ENCODE measurements around the gene OBI1.

Gene OBI1
- 7.8 to 13.7 (median 9.2) reads per million in 3 donors for total RNA-seq

- peak; percentile 80 to 85 (median 84) for DNase-seq
- Histone ChIP-seq H3K36me3 (ENCODE audit: control insufficient read depth, insufficient read depth, low read length) (no peaks in the 10 kb centered on the region), H3K4me3 (ENCODE audit: insufficient read depth, low read depth, low read length, poor library complexity, severe bottlenecking) (peak within 1 kb of the TSS; percentile 93), H3K4me1 (ENCODE audit: control insufficient read depth, insufficient read depth, low read length, poor library complexity, severe bottlenecking) (peaks cover 9% of the 10 kb centered on the region), H3K27ac (ENCODE audit: insufficient read depth, low read length, poor library complexity, severe bottlenecking) (peak within 1 kb of the TSS; percentile 62), H3K27me3 (replicated peaks; ENCODE audit: control insufficient read depth, insufficient read depth, low read length, poor library complexity, severe bottlenecking) (no peaks in the 10 kb centered on the region), H3K9me3 (ENCODE audit: control insufficient read depth, low read length) (no peaks in the 10 kb centered on the region)
Measured at GRCh38 chr13:78658630-78659449, at the start of gene OBI1. OBI1 (minus strand) TSS chr13:78659155; CDS start chr13:78659120, 35 bp downstream.

- no peaks in the 10 kb centered on the region for H3K36me3 ChIP-seq (ENCODE audit: control insufficient read depth, insufficient read depth, low read length)
- H3K4me3 ChIP-seq (ENCODE audit: insufficient read depth, low read depth, low read length, poor library complexity, severe bottlenecking): no peak overlapping the region
- H3K9me3 ChIP-seq (ENCODE audit: control insufficient read depth, low read length): no peaks in the 10 kb centered on the region
- no peaks in the 10 kb centered on the region for H3K4me1 ChIP-seq (ENCODE audit: control insufficient read depth, insufficient read depth, low read length, poor library complexity, severe bottlenecking)
- no peak for DNase-seq
- H3K27ac ChIP-seq (ENCODE audit: insufficient read depth, low read length, poor library complexity, severe bottlenecking): no peak overlapping the region
- no peaks in the 10 kb centered on the region for H3K27me3 ChIP-seq (replicated peaks; ENCODE audit: control insufficient read depth, insufficient read depth, low read length, poor library complexity, severe bottlenecking)
Measured at GRCh38 chr13:78701383-78701782, 42.4 kb upstream of the OBI1 start.

- H3K27ac ChIP-seq (ENCODE audit: insufficient read depth, low read length, poor library complexity, severe bottlenecking): no peak overlapping the region
- H3K27me3 ChIP-seq (replicated peaks; ENCODE audit: control insufficient read depth, insufficient read depth, low read length, poor library complexity, severe bottlenecking): no peaks in the 10 kb centered on the region
- H3K9me3 ChIP-seq (ENCODE audit: control insufficient read depth, low read length): no peaks in the 10 kb centered on the region
- no peaks in the 10 kb centered on the region for H3K36me3 ChIP-seq (ENCODE audit: control insufficient read depth, insufficient read depth, low read length)
- H3K4me3 ChIP-seq (ENCODE audit: insufficient read depth, low read depth, low read length, poor library complexity, severe bottlenecking): no peak overlapping the region
- no peaks in the 10 kb centered on the region for H3K4me1 ChIP-seq (ENCODE audit: control insufficient read depth, insufficient read depth, low read length, poor library complexity, severe bottlenecking)
- DNase-seq: no peak
Measured at GRCh38 chr13:78700121-78700910, 41.4 kb upstream of the OBI1 start.

- no peaks in the 10 kb centered on the region for H3K4me1 ChIP-seq (ENCODE audit: control insufficient read depth, insufficient read depth, low read length, poor library complexity, severe bottlenecking)
- DNase-seq: no peak
- H3K9me3 ChIP-seq (ENCODE audit: control insufficient read depth, low read length): no peaks in the 10 kb centered on the region
- no peak overlapping the region for H3K4me3 ChIP-seq (ENCODE audit: insufficient read depth, low read depth, low read length, poor library complexity, severe bottlenecking)
- H3K36me3 ChIP-seq (ENCODE audit: control insufficient read depth, insufficient read depth, low read length): no peaks in the 10 kb centered on the region
- H3K27me3 ChIP-seq (replicated peaks; ENCODE audit: control insufficient read depth, insufficient read depth, low read length, poor library complexity, severe bottlenecking): no peaks in the 10 kb centered on the region
- no peak overlapping the region for H3K27ac ChIP-seq (ENCODE audit: insufficient read depth, low read length, poor library complexity, severe bottlenecking)
Measured at GRCh38 chr13:78689011-78689410, 30.1 kb upstream of the OBI1 start.

GRCh38 chr13:78686461-78686860, 27.5 kb upstream of the OBI1 start:
- no peak overlapping the region for H3K4me3 ChIP-seq (ENCODE audit: insufficient read depth, low read depth, low read length, poor library complexity, severe bottlenecking)
- no peaks in the 10 kb centered on the region for H3K27me3 ChIP-seq (replicated peaks; ENCODE audit: control insufficient read depth, insufficient read depth, low read length, poor library complexity, severe bottlenecking)
- H3K9me3 ChIP-seq (ENCODE audit: control insufficient read depth, low read length): no peaks in the 10 kb centered on the region
- DNase-seq: no peak
- H3K27ac ChIP-seq (ENCODE audit: insufficient read depth, low read length, poor library complexity, severe bottlenecking): no peak overlapping the region
- no peaks in the 10 kb centered on the region for H3K4me1 ChIP-seq (ENCODE audit: control insufficient read depth, insufficient read depth, low read length, poor library complexity, severe bottlenecking)
- no peaks in the 10 kb centered on the region for H3K36me3 ChIP-seq (ENCODE audit: control insufficient read depth, insufficient read depth, low read length)

GRCh38 chr13:78680576-78681350, 21.8 kb upstream of the OBI1 start:
- no peak for DNase-seq
- Histone ChIP-seq H3K9me3 (ENCODE audit: control insufficient read depth, low read length) (no peaks in the 10 kb centered on the region), H3K4me1 (ENCODE audit: control insufficient read depth, insufficient read depth, low read length, poor library complexity, severe bottlenecking) (no peaks in the 10 kb centered on the region), H3K36me3 (ENCODE audit: control insufficient read depth, insufficient read depth, low read length) (no peaks in the 10 kb centered on the region), H3K27me3 (replicated peaks; ENCODE audit: control insufficient read depth, insufficient read depth, low read length, poor library complexity, severe bottlenecking) (no peaks in the 10 kb centered on the region), H3K4me3 (ENCODE audit: insufficient read depth, low read depth, low read length, poor library complexity, severe bottlenecking) (no peak overlapping the region), H3K27ac (ENCODE audit: insufficient read depth, low read length, poor library complexity, severe bottlenecking) (no peak overlapping the region)

- no peak overlapping the region for H3K4me3 ChIP-seq (ENCODE audit: insufficient read depth, low read depth, low read length, poor library complexity, severe bottlenecking)
- no peaks in the 10 kb centered on the region for H3K9me3 ChIP-seq (ENCODE audit: control insufficient read depth, low read length)
- H3K27ac ChIP-seq (ENCODE audit: insufficient read depth, low read length, poor library complexity, severe bottlenecking): no peak overlapping the region
- no peaks in the 10 kb centered on the region for H3K27me3 ChIP-seq (replicated peaks; ENCODE audit: control insufficient read depth, insufficient read depth, low read length, poor library complexity, severe bottlenecking)
- H3K4me1 ChIP-seq (ENCODE audit: control insufficient read depth, insufficient read depth, low read length, poor library complexity, severe bottlenecking): no peaks in the 10 kb centered on the region
- H3K36me3 ChIP-seq (ENCODE audit: control insufficient read depth, insufficient read depth, low read length): no peaks in the 10 kb centered on the region
- DNase-seq: no peak
Measured at GRCh38 chr13:78680115-78680561, 21.2 kb upstream of the OBI1 start.

- DNase-seq: no peak
- Histone ChIP-seq H3K27ac (ENCODE audit: insufficient read depth, low read length, poor library complexity, severe bottlenecking) (no peak overlapping the region), H3K9me3 (ENCODE audit: control insufficient read depth, low read length) (no peaks in the 10 kb centered on the region), H3K36me3 (ENCODE audit: control insufficient read depth, insufficient read depth, low read length) (no peaks in the 10 kb centered on the region), H3K4me3 (ENCODE audit: insufficient read depth, low read depth, low read length, poor library complexity, severe bottlenecking) (no peak overlapping the region), H3K27me3 (replicated peaks; ENCODE audit: control insufficient read depth, insufficient read depth, low read length, poor library complexity, severe bottlenecking) (no peaks in the 10 kb centered on the region), H3K4me1 (ENCODE audit: control insufficient read depth, insufficient read depth, low read length, poor library complexity, severe bottlenecking) (no peaks in the 10 kb centered on the region)
Measured at GRCh38 chr13:78679329-78679728, 20.4 kb upstream of the OBI1 start.

- Histone ChIP-seq H3K9me3 (ENCODE audit: control insufficient read depth, low read length) (no peaks in the 10 kb centered on the region), H3K36me3 (ENCODE audit: control insufficient read depth, insufficient read depth, low read length) (no peaks in the 10 kb centered on the region), H3K27me3 (replicated peaks; ENCODE audit: control insufficient read depth, insufficient read depth, low read length, poor library complexity, severe bottlenecking) (no peaks in the 10 kb centered on the region), H3K4me3 (ENCODE audit: insufficient read depth, low read depth, low read length, poor library complexity, severe bottlenecking) (no peak overlapping the region), H3K4me1 (ENCODE audit: control insufficient read depth, insufficient read depth, low read length, poor library complexity, severe bottlenecking) (no peaks in the 10 kb centered on the region), H3K27ac (ENCODE audit: insufficient read depth, low read length, poor library complexity, severe bottlenecking) (no peak overlapping the region)
- no peak for DNase-seq
Measured at GRCh38 chr13:78675112-78675511, 16.2 kb upstream of the OBI1 start.
